ENCODE data around the gene CFAP410.

Gene CFAP410

DNA sequence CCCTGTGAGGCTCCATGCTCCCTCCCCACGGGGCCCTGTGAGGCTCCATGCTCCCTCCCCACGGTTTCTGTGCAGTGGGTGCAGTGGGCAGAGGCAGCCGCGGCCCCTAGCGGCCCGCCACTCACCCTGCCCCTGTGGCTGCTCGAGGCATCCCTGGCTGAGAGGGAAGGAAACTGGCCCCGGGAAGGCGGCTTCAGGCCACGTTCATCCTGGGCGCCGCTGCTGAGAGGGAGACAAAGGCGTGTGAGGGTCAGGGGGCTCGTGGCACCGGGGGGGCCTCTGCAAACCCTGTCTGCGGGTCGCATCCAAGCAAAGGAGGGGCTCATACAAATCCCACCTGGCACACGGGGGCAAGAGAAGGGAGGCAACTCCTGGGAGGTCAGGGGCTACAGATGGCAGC, 8.5 kb downstream of the CFAP410 start:
- Histone ChIP-seq H3K9me3 (ENCODE audit: control insufficient read depth, low read length) (no peaks in the 10 kb centered on the region), H3K36me3 (ENCODE audit: control insufficient read depth, insufficient read depth, low read length) (peaks cover 3% of the 10 kb centered on the region), H3K4me3 (ENCODE audit: insufficient read depth, low read depth, low read length) (no peak overlapping the region), H3K4me1 (ENCODE audit: control insufficient read depth, insufficient read depth, low read length) (no peaks in the 10 kb centered on the region), H3K27me3 (ENCODE audit: control insufficient read depth, insufficient read depth, low read length, poor library complexity, severe bottlenecking) (no peaks in the 10 kb centered on the region), H3K27ac (ENCODE audit: insufficient read depth, low read depth, low read length, poor library complexity, severe bottlenecking) (no peak overlapping the region)
- WGBS, 2 experiments = 93 to 96% methylated on average over 18 of the region's 18 CpGs

DNA sequence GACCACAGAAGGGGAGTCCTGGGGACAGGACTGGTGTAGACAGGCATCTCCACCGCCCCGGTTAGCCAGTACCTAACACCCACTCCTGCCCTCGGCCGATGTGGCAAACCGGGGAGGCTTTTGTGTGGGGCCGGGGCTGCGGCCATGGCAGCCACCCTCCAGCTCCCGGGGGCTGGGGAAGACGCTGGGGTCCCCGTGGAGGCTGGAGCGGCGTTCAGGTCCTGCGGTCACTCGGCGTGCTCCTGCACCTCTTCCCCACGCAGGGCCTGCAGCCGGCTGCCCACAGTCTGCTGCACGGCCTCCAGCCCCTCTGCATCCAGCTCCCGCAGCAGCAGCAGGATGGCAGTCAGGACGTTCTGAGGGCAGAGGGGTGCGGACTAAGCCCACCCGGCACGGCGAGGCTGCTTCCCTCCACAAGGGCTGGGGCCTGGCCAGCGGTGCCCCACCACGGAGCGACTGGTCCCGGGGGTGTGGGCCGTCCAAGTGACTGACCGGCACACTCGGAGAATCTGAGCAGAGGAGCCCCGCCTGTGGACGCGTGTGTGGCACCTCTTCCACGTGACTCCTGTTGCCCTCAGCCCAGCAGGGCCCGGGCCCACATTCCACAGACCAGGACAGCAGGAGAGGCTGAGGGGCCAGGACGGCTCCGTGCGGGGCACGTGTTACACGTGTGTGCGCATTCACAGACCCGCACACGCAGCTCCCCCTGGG, 9.1 kb downstream of the CFAP410 start:
- Histone ChIP-seq H3K4me3 (ENCODE audit: insufficient read depth, low read depth, low read length) (no peak overlapping the region), H3K27me3 (ENCODE audit: control insufficient read depth, insufficient read depth, low read length, poor library complexity, severe bottlenecking) (no peaks in the 10 kb centered on the region), H3K4me1 (ENCODE audit: control insufficient read depth, insufficient read depth, low read length) (no peaks in the 10 kb centered on the region), H3K36me3 (ENCODE audit: control insufficient read depth, insufficient read depth, low read length) (peaks cover 4% of the 10 kb centered on the region), H3K9me3 (ENCODE audit: control insufficient read depth, low read length) (no peaks in the 10 kb centered on the region), H3K27ac (ENCODE audit: insufficient read depth, low read depth, low read length, poor library complexity, severe bottlenecking) (no peak overlapping the region)
- 93% methylated on average over 44 of the region's 44 CpGs for WGBS, 2 experiments

GRCh38 chr21:44329086-44329889, 9.9 kb downstream of the CFAP410 start:
- H3K4me3 ChIP-seq (ENCODE audit: insufficient read depth, low read depth, low read length) = no peak overlapping the region
- no peaks in the 10 kb centered on the region for H3K9me3 ChIP-seq (ENCODE audit: control insufficient read depth, low read length)
- no peaks in the 10 kb centered on the region for H3K4me1 ChIP-seq (ENCODE audit: control insufficient read depth, insufficient read depth, low read length)
- H3K36me3 ChIP-seq (ENCODE audit: control insufficient read depth, insufficient read depth, low read length) = peaks cover 4% of the 10 kb centered on the region
- no peak overlapping the region for H3K27ac ChIP-seq (ENCODE audit: insufficient read depth, low read depth, low read length, poor library complexity, severe bottlenecking)
- WGBS, 2 experiments = 94% methylated on average over 26 of the region's 26 CpGs
- no peaks in the 10 kb centered on the region for H3K27me3 ChIP-seq (ENCODE audit: control insufficient read depth, insufficient read depth, low read length, poor library complexity, severe bottlenecking)

- Histone ChIP-seq H3K4me3 (ENCODE audit: insufficient read depth, low read depth, low read length) (no peak overlapping the region), H3K9me3 (ENCODE audit: control insufficient read depth, low read length) (no peaks in the 10 kb centered on the region), H3K4me1 (ENCODE audit: control insufficient read depth, insufficient read depth, low read length) (no peaks in the 10 kb centered on the region), H3K36me3 (ENCODE audit: control insufficient read depth, insufficient read depth, low read length) (peaks cover 4% of the 10 kb centered on the region), H3K27ac (ENCODE audit: insufficient read depth, low read depth, low read length, poor library complexity, severe bottlenecking) (no peak overlapping the region), H3K27me3 (ENCODE audit: control insufficient read depth, insufficient read depth, low read length, poor library complexity, severe bottlenecking) (no peaks in the 10 kb centered on the region)
- WGBS, 2 experiments = 93 to 94% methylated on average over 25 of the region's 25 CpGs
Observed at GRCh38 chr21:44328242-44328895, 10.8 kb downstream of the CFAP410 start.

GRCh38 chr21:44327603-44327974, 11.6 kb downstream of the CFAP410 start:
- Histone ChIP-seq H3K4me1 (ENCODE audit: control insufficient read depth, insufficient read depth, low read length) (no peaks in the 10 kb centered on the region), H3K27me3 (ENCODE audit: control insufficient read depth, insufficient read depth, low read length, poor library complexity, severe bottlenecking) (no peaks in the 10 kb centered on the region), H3K4me3 (ENCODE audit: insufficient read depth, low read depth, low read length) (no peak overlapping the region), H3K27ac (ENCODE audit: insufficient read depth, low read depth, low read length, poor library complexity, severe bottlenecking) (no peak overlapping the region), H3K9me3 (ENCODE audit: control insufficient read depth, low read length) (no peaks in the 10 kb centered on the region), H3K36me3 (ENCODE audit: control insufficient read depth, insufficient read depth, low read length) (peaks cover 4% of the 10 kb centered on the region)
- 94 to 97% methylated on average over 11 of the region's 11 CpGs for WGBS, 2 experiments

- H3K36me3 ChIP-seq (ENCODE audit: control insufficient read depth, insufficient read depth, low read length) = peaks cover 4% of the 10 kb centered on the region
- H3K4me3 ChIP-seq (ENCODE audit: insufficient read depth, low read depth, low read length) = no peak overlapping the region
- 91 to 93% methylated on average over 26 of the region's 26 CpGs for WGBS, 2 experiments
- H3K27ac ChIP-seq (ENCODE audit: insufficient read depth, low read depth, low read length, poor library complexity, severe bottlenecking) = no peak overlapping the region
- H3K27me3 ChIP-seq (ENCODE audit: control insufficient read depth, insufficient read depth, low read length, poor library complexity, severe bottlenecking) = no peaks in the 10 kb centered on the region
- H3K9me3 ChIP-seq (ENCODE audit: control insufficient read depth, low read length) = no peaks in the 10 kb centered on the region
- no peaks in the 10 kb centered on the region for H3K4me1 ChIP-seq (ENCODE audit: control insufficient read depth, insufficient read depth, low read length)
Observed at GRCh38 chr21:44326716-44327602, 12.2 kb downstream of the CFAP410 start.

DNA sequence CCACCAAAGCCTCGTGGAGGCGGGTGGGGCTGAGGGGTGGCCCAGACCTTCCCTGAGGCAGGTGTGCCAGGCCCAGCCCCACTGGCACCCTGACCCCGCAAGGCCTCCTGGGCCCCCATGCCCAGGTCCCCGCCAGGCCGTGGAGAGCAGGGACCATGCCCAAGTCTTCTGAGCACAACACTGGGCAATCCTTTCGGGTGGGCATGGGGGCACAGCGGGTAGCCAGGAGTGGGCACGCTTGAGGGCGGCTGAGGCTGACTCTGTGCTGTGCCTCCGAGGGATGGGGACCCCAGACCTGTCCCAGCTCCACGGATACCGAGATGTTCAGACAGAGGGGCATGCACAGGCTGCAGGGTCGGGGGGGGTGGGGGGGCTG, 12.9 kb downstream of the CFAP410 start:
- Histone ChIP-seq H3K4me3 (ENCODE audit: insufficient read depth, low read depth, low read length) (no peak overlapping the region), H3K9me3 (ENCODE audit: control insufficient read depth, low read length) (no peaks in the 10 kb centered on the region), H3K27me3 (ENCODE audit: control insufficient read depth, insufficient read depth, low read length, poor library complexity, severe bottlenecking) (no peaks in the 10 kb centered on the region), H3K4me1 (ENCODE audit: control insufficient read depth, insufficient read depth, low read length) (no peaks in the 10 kb centered on the region), H3K27ac (ENCODE audit: insufficient read depth, low read depth, low read length, poor library complexity, severe bottlenecking) (no peak overlapping the region), H3K36me3 (ENCODE audit: control insufficient read depth, insufficient read depth, low read length) (peaks cover 4% of the 10 kb centered on the region)
- 91 to 94% methylated on average over 13 of the region's 13 CpGs for WGBS, 2 experiments

DNA sequence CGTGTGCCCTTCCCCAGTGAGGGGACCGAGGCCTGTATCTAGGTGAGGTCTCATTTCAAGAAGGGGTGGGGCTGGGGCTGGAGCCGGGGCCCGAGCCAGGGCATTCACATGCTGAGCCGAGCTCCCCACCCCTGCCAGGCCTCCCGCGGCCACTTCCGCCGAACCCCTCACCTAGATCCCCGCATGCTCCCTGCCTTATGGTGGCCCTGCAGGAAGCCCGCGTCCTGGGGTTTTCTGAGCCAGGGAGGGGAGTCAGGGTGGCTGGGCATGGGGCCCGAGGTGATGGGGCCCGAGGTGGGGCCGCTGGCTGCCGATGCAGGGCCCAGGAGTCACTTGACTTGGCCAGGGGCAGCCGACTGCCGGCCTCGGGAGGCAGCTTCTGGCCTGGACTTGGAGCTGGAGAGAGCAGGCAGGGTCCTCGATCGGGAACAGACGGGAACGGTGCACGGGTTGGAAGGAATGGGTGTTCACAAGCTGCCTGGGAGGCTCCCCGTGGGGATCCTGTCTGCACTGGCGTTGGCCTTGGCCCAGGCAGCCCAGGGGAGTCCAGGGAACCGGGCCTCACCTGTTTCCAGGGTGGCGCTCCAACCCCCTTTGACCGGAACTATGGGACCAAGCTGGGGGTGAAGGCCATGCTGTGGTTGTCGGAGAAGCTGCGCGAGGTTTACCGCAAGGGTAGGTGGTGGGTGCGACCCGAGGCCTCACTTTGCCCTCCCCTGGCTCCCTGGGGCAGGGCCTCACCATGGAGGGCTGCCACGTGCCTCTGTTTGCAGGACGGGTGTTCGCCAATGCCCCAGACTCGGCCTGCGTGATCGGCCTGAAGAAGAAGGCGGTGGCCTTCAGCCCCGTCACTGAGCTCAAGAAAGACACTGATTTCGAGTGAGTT, 13.6 kb downstream of the CFAP410 start:
- WGBS, 2 experiments = 94% methylated on average over 44 of the region's 44 CpGs
- no peaks in the 10 kb centered on the region for H3K4me1 ChIP-seq (ENCODE audit: control insufficient read depth, insufficient read depth, low read length)
- no peaks in the 10 kb centered on the region for H3K9me3 ChIP-seq (ENCODE audit: control insufficient read depth, low read length)
- peaks cover 4% of the 10 kb centered on the region for H3K36me3 ChIP-seq (ENCODE audit: control insufficient read depth, insufficient read depth, low read length)
- no peaks in the 10 kb centered on the region for H3K27me3 ChIP-seq (ENCODE audit: control insufficient read depth, insufficient read depth, low read length, poor library complexity, severe bottlenecking)
- no peak overlapping the region for H3K4me3 ChIP-seq (ENCODE audit: insufficient read depth, low read depth, low read length)
- H3K27ac ChIP-seq (ENCODE audit: insufficient read depth, low read depth, low read length, poor library complexity, severe bottlenecking) = no peak overlapping the region

DNA sequence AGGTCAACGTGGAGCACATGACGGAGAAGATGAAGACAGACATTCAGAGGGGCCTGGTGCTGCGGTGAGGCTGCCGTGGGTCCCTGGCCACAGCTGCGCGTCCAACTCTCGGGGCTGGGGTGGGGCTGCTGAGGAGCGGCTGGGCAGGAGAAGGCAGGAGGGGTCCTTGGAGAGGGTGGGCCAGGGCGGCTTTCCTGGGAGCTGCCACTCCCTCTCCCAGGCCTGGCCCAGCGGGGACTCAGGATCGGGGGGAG, 14.4 kb downstream of the CFAP410 start:
- H3K27me3 ChIP-seq (ENCODE audit: control insufficient read depth, insufficient read depth, low read length, poor library complexity, severe bottlenecking) = no peaks in the 10 kb centered on the region
- H3K4me3 ChIP-seq (ENCODE audit: insufficient read depth, low read depth, low read length) = no peak overlapping the region
- peaks cover 4% of the 10 kb centered on the region for H3K36me3 ChIP-seq (ENCODE audit: control insufficient read depth, insufficient read depth, low read length)
- 89 to 92% methylated on average over 11 of the region's 11 CpGs for WGBS, 2 experiments
- no peaks in the 10 kb centered on the region for H3K4me1 ChIP-seq (ENCODE audit: control insufficient read depth, insufficient read depth, low read length)
- H3K27ac ChIP-seq (ENCODE audit: insufficient read depth, low read depth, low read length, poor library complexity, severe bottlenecking) = no peak overlapping the region
- H3K9me3 ChIP-seq (ENCODE audit: control insufficient read depth, low read length) = no peaks in the 10 kb centered on the region

Measured in ectodermal cell (in vitro differentiated cells).